C4-2B (cell line): ENCODE results near the gene INHBE.
"Not testable (repeated sequence)": the region's sequence is repeated elsewhere in the genome, so short reads cannot be mapped to it uniquely, and the experiment has no call there.

Source experiments
- H3K27ac ChIP-seq: fragments of 450-650 bp; 2 replicates; pipeline ENCODE4 v1.5.1; 2017
- ZFX ChIP-seq: fragments of 450-650 bp; IDR thresholded peaks from 2 replicates; pipeline ENCODE4 v1.6.1; 2017
- TF ChIP-seq, protein P1 (sequence below): fragments of 450-650 bp; conservative IDR thresholded peaks from 2 replicates; pipeline ENCODE4 v1.5.1; 2017; ENCODE audit warnings: mild to moderate bottlenecking

Gene INHBE

DNA sequence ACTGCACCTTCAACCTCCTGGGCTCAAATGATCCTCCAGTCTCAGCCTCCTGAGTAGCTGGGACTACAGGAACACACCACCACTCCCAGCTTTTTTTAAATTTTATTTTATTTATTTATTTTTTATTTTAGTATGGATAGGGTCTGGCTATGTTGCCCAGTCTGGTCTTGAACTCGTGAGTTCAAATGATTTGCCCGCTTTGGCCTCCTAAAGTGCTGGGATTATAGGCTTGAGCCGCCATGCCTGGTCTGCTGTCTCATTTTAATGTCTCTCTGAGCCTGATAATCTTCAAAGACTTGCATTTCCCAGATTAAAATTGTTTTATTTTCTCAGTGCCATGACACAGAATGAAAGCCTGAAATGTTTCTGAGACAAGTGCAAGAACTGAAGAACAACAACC lies 21.7 kb upstream of the INHBE start:
- TF ChIP-seq ZFX, result no peak
- TF ChIP-seq, protein P1, sequence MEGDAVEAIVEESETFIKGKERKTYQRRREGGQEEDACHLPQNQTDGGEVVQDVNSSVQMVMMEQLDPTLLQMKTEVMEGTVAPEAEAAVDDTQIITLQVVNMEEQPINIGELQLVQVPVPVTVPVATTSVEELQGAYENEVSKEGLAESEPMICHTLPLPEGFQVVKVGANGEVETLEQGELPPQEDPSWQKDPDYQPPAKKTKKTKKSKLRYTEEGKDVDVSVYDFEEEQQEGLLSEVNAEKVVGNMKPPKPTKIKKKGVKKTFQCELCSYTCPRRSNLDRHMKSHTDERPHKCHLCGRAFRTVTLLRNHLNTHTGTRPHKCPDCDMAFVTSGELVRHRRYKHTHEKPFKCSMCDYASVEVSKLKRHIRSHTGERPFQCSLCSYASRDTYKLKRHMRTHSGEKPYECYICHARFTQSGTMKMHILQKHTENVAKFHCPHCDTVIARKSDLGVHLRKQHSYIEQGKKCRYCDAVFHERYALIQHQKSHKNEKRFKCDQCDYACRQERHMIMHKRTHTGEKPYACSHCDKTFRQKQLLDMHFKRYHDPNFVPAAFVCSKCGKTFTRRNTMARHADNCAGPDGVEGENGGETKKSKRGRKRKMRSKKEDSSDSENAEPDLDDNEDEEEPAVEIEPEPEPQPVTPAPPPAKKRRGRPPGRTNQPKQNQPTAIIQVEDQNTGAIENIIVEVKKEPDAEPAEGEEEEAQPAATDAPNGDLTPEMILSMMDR, result no peak
- H3K27ac ChIP-seq, result no peak overlapping the region

DNA sequence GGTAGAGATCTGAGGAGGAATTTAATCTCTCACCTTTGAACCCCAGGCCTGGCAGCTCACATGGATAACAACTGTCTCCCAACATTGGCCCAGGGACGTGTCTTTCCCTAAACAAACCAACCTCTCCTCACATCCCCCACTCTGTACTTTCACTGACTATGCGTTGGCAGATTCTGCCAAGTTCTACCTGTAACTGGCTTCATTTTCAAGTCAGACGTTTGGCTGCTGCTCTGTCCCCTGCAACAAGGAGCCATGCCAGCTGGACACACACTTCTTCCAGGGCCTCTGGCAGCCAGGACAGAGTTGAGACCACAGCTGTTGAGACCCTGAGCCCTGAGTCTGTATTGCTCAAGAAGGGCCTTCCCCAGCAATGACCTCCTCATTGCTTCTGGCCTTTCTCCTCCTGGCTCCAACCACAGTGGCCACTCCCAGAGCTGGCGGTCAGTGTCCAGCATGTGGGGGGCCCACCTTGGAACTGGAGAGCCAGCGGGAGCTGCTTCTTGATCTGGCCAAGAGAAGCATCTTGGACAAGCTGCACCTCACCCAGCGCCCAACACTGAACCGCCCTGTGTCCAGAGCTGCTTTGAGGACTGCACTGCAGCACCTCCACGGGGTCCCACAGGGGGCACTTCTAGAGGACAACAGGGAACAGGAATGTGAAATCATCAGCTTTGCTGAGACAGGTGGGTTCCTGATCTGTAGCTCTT lies 20.4 kb upstream of the INHBE start, which contains the start of gene INHBC:
TSS of gene INHBC (plus strand) at position 268 of the 707 bp plus-strand sequence. CDS start at position 371, 103 bp downstream.
- no peak within 1 kb of the TSS for H3K27ac ChIP-seq
- no peak for TF ChIP-seq ZFX
- TF ChIP-seq, protein P1, result no peak

DNA sequence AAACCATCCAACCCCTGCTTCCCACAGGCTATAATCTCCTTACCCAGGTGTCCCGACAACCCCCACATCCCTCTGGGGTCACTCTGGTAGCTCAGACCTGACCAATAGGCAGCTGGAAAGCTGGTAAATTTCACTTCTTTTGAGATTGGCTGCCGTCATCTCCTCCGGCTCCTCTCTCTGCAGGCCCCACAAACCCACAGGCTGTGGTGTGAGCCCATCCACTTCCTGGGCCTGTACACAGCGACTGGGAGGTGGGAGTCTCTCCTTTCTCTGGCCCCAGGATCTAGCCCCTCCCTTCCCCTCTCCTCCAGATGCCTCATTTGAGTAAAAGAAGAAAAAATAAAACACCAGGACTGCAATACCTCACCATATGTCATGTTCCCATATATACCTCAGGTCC lies 19.8 kb upstream of the INHBE start:
- no peak overlapping the region for H3K27ac ChIP-seq
- TF ChIP-seq, protein P1, result no peak
- no peak for TF ChIP-seq ZFX

DNA sequence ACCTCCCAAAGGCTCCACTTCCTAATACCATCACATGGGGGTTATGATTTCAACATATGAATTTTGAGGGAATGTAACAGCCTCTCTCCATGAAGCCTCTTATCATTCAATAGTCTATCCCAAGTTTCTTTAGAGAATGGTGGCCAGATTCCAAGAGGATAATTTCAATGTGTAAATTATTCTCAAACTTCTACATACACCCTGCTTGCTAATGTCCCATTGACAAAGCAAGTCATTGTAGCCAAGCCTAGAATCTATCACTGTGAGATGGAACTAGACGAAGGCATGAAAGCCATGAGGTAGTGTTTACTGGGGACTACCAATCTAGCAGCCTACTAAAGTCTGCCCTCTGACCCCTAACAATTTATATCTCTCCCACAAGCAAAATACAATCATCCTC lies 16.7 kb upstream of the INHBE start:
- no peak overlapping the region for H3K27ac ChIP-seq
- no peak for TF ChIP-seq ZFX
- TF ChIP-seq, protein P1, result no peak

DNA sequence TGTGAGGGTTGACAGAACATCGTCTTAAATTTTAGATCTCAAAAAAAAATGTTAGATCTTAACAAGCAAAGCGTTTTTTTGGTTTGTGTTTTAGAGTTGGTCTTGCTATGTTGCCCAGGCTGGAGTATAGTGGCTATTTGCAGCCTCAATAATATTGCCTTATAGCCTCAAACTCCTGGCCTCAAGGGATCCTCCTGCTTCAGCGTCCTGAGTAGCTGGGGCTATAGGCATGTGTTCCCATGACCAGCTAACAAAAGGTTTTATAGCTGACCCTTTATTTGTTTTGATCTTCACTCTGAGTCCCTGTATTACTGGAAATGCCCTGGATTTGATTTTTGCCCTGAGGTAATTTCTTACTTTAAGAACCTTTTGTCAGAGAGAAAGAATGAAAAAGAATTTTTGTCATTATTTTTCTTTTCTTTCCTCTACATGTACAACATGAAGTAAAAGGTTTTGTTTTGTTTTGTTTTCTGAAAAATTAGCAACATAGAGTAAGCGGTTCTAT lies 15.3 kb upstream of the INHBE start:
- H3K27ac ChIP-seq, result no peak overlapping the region
- no peak for TF ChIP-seq ZFX
- TF ChIP-seq, protein P1, result no peak

DNA sequence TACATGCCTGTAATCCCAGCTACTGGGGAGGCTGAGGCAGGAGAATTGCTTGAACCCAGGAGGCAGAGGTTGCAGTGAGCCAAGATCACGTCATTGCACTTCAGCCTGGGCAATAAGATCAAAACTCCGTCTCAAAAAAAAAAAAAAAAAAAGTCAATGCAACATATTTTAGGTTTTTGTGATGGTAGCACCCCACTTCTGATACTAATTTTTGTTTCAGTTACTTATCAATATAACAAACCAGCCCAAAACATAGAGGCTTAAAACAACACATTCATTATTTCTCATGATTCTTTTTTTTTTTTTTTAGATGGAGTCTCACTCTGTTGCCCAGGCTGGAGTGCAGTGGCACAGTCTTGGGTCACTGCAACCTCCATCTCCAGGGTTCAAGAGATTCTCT lies 13.7 kb upstream of the INHBE start:
- H3K27ac ChIP-seq, result not testable (repeated sequence)

DNA sequence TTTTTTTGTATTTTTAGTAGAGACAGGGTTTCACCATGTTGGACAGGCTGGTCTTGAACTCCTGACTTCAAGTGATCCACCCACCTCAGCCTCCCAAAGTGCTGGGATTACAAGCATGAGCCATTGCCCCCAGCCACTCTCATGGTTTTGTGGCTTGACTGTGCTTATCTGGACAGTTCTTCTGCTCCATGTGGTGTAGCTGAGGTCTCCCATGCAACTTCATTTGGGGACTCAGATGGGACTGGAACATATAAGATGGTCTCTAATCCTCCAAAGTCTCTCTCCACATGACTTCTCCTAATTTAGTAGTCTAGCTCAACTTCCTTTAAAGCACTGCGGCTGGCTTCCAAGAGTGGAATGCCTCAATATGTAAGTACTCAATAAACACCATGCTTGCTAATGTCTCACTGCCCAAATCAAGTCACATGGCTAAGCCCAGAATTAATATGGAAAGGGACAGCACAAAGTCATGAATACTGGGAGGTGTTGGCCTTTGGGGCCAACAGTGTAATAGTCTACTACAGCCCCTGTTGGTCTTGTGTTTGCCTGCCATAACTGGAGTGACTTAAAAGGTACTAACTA lies 13.2 kb upstream of the INHBE start:
- TF ChIP-seq, protein P1, result no peak
- no peak for TF ChIP-seq ZFX
- no peak overlapping the region for H3K27ac ChIP-seq

DNA sequence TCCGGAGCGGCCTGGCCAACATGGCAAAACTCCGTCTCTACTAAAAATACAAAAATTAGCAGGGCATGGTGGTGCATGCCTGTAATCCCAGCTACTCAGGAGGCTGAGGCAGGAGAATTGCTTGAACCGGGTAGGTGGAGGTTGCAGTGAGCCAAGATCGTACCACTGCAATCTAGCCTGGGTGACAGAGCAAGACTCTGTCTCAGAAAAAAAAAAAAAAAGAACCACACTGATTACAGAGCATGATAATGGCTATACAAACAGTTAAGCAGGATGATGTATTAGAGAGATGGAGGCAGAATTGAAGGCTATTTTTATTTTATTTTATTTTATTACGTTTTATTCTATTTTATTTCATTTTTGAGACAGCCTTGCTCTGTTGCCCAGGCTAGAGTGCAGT lies 10.8 kb upstream of the INHBE start:
- not testable (repeated sequence) for H3K27ac ChIP-seq
